HG03354 (cell line): ENCODE results near the gene ADARB2.
"Not testable (repeated sequence)": the region's sequence is repeated elsewhere in the genome, so short reads cannot be mapped to it uniquely, and the experiment has no call there.

ENCODE experiments used
- ATAC-seq: cut with Tn5 transposase; IDR thresholded peaks from one replicate; pipeline ENCODE4 v1.9.1; 2021; ENCODE audit warnings: mild to moderate bottlenecking; ENCODE audit not compliant: unreplicated experiment, poor library complexity, severe bottlenecking

ADARB2 gene

DNA sequence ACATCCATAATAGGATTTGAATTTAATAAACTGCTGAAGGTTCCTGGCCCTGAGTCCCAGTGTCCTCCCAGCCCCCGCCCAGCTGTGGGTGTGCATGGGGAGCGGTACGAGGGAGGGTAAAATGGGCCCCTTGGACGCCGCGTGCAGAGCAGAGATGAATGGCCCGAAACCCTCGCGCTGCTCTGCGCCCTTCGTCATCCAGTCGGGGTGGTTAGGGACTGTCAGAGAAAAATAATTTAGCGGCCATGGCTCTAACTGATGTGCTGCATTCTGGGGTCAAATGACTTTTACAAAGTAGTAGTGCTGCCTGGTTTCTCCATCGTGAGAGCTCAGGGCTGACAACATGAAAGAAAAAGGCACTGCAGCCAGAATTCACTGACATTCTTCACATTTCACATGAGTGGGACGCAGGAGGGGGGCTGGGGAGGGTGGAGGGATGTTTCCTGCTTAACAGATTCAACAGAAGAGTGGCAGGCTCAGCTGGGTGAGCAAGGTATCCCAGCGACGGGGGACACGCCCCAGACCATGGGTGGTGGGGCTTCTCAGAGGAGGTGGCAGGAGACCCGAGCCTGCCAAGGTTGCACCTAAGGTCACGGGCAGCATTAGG lies 376.7 kb downstream of the ADARB2 start:
- no peak for ATAC-seq

DNA sequence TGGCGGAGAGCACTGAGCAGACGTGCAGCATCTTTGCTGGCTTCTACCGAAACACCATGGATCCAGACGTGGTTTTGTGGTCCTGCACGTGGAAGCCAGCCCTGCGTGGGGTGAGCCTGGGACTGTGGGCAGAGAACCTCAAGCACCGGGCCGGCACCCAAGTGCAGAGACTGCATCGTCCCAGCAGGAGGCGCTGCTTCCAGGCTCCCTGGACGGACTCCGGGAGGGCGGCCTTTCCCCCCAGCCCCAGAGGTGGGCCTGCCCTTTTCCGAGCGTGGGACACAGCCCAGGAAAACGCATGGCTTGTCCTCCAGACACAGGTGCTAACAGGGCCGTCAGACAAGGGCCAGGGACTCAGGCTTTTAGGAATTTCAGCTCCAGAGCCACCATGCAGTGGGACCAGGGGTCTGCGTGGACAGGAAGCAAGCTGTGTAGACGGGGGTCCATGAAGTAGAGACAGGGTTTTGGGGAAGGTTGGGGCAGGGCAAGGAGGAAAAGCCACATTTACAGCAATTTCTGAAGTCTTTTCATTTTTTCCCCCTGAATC lies 377.2 kb downstream of the ADARB2 start:
- ATAC-seq, result no peak

DNA sequence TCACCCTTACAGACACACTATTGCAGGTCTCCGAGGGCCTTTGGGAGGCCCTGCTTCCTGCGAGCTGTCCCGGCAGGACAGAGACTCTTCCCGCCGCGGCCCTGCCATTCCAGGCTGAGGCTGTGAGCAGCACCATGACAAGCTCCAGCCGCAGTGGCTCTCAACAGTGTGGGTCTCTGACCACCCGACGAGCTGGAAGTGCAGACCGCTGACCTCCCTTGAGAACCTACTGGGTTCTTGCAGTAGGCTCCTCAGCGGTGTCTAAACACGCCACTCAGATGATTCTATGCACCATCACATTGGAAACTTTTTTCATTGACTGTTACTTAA lies 377.7 kb downstream of the ADARB2 start:
- no peak for ATAC-seq

DNA sequence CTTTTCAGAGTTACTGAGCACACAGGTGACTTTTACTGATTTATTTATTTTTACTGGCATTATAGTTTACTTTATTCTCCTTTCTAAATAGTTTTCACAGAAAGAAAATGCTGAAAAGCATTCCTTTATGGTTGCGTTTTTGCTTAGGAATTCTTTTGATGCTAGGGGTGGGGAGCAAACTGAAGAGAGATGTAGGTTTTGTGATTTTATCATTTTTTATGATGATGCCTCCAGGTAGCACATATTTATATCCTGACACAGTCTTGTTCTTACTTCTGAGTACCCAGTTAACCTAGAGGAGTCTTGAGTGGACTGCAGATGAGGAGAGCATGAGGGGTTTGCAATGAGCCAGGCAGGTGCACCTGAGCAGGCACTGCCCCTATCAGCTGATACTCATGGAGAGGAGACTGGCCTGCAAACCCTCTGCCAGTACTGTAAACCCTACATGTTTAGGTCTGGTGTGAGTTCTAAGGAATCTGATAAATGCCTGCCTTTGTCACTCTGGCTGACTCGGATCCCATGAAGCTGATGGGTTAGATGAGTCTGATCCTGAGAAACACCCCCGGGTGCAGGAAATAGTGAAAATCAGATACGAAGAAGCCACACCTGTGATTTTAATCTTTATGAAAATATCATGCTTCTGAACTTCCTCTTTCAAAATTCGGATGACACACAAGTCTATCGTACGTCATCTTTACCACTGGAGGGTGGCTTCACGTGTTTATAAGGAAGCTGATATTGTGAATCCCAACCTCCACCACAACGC lies 378.3 kb downstream of the ADARB2 start:
- no peak for ATAC-seq

DNA sequence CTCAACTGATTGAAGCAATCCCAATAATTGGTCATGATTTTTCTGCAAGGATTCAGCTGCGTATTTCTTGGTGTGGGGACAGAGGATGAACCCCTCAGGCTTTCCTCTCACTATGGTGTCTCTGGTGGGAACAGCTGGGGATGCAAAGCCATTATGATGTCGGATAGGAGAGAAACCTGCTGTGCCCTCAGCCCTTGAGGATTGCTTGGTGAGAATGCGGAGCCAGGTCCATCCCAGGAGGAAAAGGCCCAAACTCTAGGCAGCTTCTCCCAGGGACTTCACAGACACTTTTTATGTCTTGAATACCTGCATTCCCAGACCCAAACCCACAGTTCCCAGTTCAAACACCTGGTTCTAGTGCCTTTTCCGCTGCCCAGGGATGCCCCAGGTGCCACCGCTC lies 379.2 kb downstream of the ADARB2 start:
- no peak for ATAC-seq

DNA sequence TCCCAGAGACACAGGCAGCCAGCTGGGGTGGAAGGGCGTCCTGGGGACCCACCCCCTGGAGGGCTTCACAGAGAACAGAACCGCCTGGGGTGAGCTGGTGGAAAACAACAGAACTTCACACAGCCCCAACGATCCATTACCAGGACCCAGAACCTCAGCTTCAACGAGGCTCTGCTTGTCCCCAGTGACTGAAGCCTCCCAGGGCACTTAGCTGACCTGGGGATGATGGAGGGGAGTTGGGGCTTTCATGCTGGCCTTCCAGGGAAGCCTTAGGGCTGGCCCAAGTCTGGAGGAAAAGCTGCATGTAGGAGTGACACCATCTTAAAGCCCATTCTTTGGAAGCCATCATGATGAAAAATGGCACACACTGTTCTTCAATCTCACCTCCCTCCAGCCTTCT lies 381.0 kb downstream of the ADARB2 start:
- no peak for ATAC-seq

DNA sequence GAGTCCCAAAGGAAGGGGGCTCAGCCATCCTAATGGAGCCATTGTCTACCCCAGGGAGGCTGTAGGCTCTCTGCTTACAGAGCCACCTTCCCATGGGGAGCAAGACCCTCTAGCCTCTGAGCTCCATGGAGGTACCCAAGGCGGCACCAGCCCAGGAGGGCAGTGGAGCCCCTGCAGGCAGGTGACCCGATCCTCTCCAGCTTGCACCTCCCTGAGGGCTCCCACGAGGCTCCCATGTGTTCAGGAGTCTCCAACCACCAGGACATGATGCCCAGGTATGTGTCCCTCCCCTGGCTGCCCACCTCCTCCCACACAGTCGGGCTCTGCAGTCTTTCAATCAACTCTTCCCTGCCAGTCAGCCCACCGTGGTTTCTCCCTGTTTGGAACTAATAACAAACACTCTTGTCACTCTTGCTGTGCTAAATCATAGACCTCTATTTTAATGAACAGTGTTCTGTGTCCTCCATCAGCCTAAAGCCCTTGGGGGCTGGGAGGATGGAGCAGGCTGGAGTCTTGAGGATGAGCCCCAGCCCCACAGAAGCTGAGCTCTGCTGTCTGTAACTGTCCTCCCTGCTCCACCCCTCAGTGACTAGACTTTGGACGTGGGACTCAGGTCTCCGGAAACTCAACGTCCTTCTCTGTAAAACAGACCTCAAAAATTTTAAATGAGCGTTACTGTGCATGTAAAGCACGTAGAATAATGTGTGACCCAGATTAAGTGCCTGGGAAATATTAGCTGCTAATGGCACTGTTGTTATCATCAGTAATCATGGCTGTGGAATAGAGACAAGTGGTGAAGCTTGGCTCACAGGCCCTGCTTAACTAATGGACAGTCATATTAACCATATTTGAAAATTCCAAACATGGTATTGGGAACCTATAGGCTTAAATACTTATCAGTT lies 382.3 kb downstream of the ADARB2 start:
- ATAC-seq, result no peak

DNA sequence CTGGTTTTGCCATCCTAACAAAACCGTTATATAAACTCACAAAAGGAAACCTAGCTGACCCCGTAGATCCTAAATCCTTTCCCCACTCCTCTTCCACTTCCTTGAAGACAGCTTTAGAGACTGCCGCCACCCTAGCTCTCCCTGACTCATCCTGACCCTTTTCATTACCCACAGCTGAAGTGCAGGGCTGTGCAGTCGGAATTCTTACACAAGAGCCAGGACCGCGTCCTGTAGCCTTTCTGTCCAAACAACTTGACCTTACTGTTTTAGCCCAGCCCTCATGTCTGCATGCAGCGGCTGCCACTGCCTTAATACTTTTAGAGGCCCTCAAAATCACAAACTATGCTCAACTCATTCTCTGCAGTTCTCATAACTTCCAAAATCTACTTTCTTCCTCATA lies 385.0 kb downstream of the ADARB2 start:
- ATAC-seq, result not testable (repeated sequence)

DNA sequence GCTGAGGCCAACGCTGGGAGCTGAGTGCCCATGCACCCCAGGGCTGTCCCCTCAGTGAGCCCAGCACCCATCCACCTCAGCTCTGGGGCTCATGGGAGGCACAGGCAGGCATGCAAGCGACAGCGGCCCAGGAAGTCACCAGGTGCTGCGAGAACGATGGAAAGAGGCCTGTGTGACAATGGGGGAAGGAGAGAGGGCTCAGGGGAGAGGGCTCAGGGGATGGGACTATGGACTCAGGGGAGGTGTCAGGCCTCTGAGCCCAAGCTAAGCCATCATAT lies 388.6 kb downstream of the ADARB2 start:
- ATAC-seq, result no peak

DNA sequence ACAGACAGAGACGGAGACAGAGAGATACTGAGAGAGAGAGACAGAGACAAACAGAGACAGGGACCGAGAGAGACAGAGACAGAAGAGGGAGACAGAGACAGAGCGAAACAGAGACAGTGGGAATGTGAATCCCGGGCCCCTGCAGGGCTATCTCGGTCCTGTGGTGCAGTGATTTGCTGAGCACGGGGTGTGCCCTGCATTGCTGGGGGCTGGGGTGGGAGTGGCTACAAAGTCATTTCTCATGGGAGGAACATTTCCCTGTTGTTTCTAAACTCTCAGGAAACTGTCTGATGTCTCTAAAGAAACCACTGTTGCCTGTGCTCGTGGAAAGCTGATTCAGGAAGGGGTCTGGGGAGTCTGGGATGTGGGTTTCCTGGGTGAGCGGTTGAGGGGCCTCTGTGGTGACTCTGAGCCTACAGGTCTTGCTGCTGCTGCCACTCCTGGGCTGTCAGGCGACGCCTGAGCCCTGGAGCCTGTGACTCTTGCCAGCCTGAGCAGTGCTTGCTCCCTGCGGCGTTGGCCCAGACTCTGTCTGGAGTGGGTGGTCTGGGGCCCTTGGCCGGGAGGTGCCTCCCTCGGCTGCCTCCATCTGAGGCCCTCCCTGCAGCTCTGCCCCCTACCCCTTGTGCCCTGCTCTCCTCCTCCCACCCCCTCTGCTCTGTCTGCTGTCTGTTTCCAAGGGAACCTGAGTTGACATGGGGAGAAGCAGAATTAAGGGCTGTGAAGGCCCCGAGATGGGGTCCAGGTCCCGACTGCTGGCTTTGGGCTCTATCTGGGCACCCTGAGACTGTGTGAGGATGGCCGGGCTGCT lies 389.2 kb downstream of the ADARB2 start:
- ATAC-seq, result no peak

DNA sequence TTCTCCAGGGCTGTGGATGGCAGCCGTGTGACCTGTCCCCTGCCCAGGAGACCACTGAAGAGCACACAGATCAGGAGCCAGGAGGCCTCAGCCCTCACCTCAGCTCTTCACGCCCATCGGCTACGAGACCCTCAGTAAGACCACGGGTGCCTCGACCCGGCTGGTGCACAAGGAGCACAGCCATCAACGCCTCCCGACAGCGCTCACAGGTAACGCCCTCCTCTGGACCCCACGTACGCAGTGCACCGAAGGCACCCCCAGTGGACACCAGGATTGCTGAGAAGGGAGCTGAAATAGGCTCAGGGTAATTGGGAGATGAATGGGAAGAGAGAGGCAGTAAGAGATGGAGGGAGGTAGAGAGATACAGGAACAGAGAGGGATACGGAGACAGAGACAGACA lies 389.8 kb downstream of the ADARB2 start:
- no peak for ATAC-seq

DNA sequence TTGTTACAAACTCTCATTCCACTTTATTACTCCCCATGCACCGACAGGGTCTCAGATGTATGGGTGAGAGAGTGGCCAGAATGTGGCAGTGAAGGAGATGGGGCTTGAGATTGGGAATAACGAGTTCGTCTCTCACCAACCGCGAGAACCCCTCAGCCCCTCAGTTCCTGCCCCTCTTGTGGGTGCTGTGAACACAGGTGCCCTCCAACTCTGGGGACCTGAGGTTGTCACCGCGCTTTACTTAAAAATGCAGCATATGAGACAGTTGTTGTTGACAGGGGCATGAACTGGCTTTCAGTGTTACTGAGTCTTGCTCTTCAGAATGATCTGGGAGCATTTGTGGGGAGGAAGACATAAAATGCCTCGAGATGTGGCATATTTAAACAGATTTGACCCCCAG lies 391.1 kb downstream of the ADARB2 start:
- ATAC-seq, result no peak

DNA sequence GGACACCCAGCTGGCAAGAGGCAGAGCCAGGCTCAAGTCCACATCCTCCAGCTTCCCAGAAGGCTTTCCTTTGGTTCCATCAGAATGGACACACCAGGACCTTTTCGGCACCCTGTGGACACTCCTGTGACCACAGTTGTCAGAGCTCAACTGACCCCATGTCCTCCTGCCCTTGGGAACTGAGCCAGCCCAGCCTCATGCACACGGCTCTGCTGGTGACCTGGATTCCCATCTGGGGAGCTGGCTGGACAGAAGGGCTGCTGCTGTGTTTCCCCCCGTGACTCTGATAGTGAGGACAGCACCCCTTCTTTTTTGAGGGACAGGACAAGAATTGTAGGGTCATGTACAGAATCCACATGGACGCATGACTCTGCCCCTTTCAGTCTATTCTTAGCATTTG lies 392.0 kb downstream of the ADARB2 start:
- ATAC-seq, result no peak

DNA sequence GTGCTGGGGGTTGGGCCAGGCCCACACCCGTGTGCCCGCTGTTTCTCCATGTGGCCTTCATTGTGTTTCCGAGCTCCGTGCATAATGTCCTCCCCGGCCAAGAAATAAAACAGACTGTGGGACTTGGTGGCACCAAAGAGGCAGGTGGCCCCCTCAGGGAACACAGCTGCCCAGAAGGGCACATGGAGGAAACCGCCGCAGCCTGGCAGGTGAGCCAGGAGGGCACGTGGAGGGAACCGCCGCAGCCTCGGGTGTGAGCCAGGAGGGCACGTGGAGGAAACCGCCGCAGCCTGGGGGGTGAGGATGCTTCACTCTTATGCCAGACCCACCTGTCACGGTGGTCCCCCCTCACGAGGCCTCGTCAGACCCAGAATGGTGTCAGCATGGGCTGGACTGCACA lies 392.5 kb downstream of the ADARB2 start:
- no peak for ATAC-seq

DNA sequence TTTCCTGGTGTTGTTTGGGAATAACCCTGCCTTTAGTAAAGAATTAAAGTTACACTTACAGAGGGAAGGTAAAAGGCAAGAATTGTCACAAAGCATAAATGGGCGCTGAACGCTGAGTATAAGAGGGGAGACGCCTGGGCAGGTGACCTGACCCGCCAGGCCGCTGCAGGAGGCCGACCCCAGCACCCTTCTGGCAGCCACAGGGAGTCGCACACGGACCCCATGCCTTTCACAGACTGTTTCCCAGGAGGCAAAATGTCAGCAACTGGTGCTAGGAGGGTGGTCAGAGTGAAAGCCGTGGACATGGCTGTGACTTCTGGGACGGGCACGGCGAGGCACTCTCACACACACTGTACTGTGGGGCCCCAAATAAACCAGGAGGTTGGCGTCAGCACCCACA lies 392.9 kb downstream of the ADARB2 start:
- ATAC-seq, result no peak

DNA sequence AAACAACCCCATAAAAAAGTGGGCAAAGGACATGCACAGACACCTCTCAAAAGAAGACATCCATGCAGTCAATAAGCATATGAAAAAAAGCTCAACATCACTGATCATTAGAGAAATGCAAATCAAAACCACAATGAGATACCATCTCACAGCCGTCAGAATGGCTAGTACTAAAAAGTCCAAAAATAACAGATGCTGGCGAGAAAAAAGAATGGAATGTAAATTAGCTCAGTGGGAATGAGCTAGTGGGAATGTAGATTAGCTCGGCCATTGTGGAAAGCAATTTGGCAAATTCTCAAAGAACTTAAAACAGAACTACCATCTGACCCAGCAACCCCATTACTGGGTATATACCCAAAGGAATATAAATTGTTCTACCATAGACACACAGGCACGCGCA lies 394.1 kb downstream of the ADARB2 start:
- ATAC-seq, result no peak

DNA sequence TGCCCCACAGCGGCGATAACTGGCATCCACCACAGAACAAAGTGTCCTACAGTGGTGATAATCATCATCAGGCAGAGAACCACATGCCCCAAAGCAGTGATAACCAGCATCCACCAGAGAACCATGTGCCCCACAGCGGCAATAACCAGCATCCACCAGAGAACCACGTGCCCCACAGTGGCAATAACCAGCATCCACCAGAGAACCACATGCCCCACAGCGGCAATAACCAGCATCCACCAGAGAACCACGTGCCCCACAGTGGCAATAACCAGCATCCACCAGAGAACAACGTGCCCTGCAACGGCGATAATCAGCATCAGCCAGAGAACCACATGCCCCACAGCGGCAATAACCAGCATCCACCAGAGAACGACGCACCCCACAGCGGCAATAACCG lies 396.3 kb downstream of the ADARB2 start:
- not testable (repeated sequence) for ATAC-seq

DNA sequence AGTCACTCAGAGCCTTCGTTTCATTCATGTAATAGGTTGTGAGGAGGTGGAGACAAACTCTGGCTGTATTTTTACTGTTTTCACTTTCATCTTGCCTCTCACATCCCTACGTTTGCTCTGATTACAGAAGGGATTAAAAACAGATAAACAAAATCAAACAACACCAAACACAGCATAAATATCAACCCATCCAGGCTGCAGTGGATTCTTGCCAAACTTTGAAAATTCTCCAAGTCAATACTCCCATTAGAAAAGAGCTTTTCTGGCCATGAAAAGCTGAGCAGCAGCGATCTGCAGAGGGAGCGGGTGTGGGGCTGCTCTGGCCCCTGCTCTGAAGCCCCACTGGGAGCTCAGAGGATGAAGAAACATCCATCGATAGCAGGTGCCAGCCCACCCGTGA lies 397.9 kb downstream of the ADARB2 start:
- no peak for ATAC-seq

DNA sequence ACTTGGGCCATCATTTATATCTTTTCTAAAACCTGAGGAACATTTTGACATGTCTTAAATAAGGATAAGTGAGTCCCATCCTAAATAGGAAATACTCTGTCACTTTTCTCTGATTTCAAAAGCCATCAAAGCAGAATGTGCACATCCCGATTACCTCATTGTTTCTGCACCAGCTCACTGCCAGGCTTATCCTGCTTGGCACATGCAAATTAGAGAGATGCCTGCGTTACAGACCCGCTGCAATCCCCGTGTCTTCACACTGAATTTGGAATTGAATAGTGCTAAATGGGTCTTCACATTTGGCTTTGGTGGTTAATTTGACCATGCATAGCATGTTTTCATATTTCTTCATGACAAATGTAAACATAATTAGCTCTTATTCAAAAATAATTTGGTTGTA lies 401.7 kb downstream of the ADARB2 start:
- ATAC-seq, result no peak

DNA sequence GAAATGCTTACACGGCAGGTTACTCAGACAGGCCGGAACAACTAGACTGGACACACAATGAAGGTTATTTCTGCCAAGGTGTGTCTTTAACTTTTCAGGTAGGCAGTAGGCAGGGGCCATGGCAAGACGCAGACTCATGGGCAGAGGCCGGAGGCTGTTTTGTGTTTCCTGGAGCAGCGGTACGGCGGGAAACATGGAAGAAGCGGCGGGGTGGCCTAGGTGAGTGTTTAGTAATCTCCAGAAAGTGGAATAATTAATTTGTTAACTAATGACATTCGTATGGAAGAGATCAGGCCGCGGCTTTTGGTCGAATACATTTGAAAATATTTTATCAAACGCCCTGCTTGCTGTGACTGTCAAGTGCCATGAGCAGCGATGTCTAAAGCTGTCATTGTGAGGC lies 403.3 kb downstream of the ADARB2 start:
- no peak for ATAC-seq
